GM12891 (cell line): ENCODE results near the gene HNRNPA1.

Source experiments
- DNase-seq: peaks from one replicate; pipeline ENCODE4 v3.0.0; 2011; ENCODE audit warnings: low spot score; ENCODE audit not compliant: insufficient read length
- FAIRE-seq: peaks from 2 replicates; lab custom pipeline; 2011; peaks lifted over from hg19 to GRCh38; lab: Jason Lieb, UNC
- PAX5 ChIP-seq: IDR thresholded peaks from 2 replicates; pipeline ENCODE4 v1.6.1; 2011; ENCODE audit warnings: low read length, moderate library complexity, mild to moderate bottlenecking; ENCODE audit not compliant: insufficient read depth, severe bottlenecking
- POLR2A ChIP-seq: IDR thresholded peaks from 2 replicates; pipeline ENCODE4 v1.6.1; 2011; ENCODE audit warnings: low read depth, low read length, control low read depth
- POLR2AphosphoS5 ChIP-seq: IDR thresholded peaks from 2 replicates; pipeline ENCODE4 v1.6.1; 2011; ENCODE audit warnings: low read depth, low read length, control low read depth
- POU2F2 ChIP-seq: IDR thresholded peaks from 2 replicates; pipeline ENCODE4 v1.6.1; 2011; ENCODE audit warnings: low read depth, mild to moderate bottlenecking, control low read depth, low read length, moderate library complexity
- SPI1 ChIP-seq: IDR thresholded peaks from 2 replicates; pipeline ENCODE4 v1.6.1; 2011; ENCODE audit warnings: low read depth, low read length, control low read depth
- TAF1 ChIP-seq: IDR thresholded peaks from 2 replicates; pipeline ENCODE4 v1.6.1; 2011; ENCODE audit warnings: low read depth, low read length, control low read depth

HNRNPA1 gene

GRCh38 chr12:54296393-54297099 lies 16.0 kb downstream of the HNRNPA1 start:
- FAIRE-seq (no peak), DNase-seq (no peak)
- TF ChIP-seq TAF1: no peak
- no peak for TF ChIP-seq PAX5
- no peak for TF ChIP-seq SPI1
- TF ChIP-seq POLR2AphosphoS5: no peak
- no peak for TF ChIP-seq POLR2A
- no peak for TF ChIP-seq POU2F2

- TF ChIP-seq POLR2A (no peak), PAX5 (no peak), TAF1 (no peak), POLR2AphosphoS5 (no peak), POU2F2 (no peak), SPI1 (no peak)
- DNase-seq: no peak
- FAIRE-seq: no peak
These were observed 18.4 kb downstream of the HNRNPA1 start for GRCh38 chr12:54298904-54299303.

GRCh38 chr12:54299515-54300224 lies 19.1 kb downstream of the HNRNPA1 start:
- TF ChIP-seq POLR2AphosphoS5 (no peak), POLR2A (no peak), POU2F2 (no peak)
- FAIRE-seq (no peak), DNase-seq (no peak)

GRCh38 chr12:54300225-54300731 lies 19.8 kb downstream of the HNRNPA1 start:
- TF ChIP-seq PAX5 (no peak), TAF1 (no peak), SPI1 (no peak), POLR2A (no peak), POLR2AphosphoS5 (no peak), POU2F2 (no peak)
- no peak for DNase-seq
- FAIRE-seq: no peak

- no peak for FAIRE-seq
- TF ChIP-seq SPI1 (no peak), POLR2A (no peak), TAF1 (no peak), PAX5 (no peak), POU2F2 (no peak), POLR2AphosphoS5 (no peak)
- peak; percentile 32 for DNase-seq
These were observed 20.4 kb downstream of the HNRNPA1 start, which contains the start of gene NFE2 for GRCh38 chr12:54300732-54301427. TSS of gene NFE2 (minus strand) at chr12:54301015. CDS start at chr12:54295248, 5,767 bp downstream.

GRCh38 chr12:54301428-54302048 lies 21.0 kb downstream of the HNRNPA1 start:
- no peak for FAIRE-seq
- TF ChIP-seq TAF1 (no peak), POLR2AphosphoS5 (no peak), POU2F2 (no peak), SPI1 (no peak), PAX5 (no peak), POLR2A (no peak)

GRCh38 chr12:54303640-54304039 lies 23.1 kb downstream of the HNRNPA1 start:
- TF ChIP-seq POU2F2 (no peak), POLR2A (no peak), POLR2AphosphoS5 (no peak), PAX5 (no peak), TAF1 (no peak), SPI1 (no peak)
- no peak for DNase-seq
- FAIRE-seq: no peak

More at GRCh38 chr12:54301428-54302048, 21.0 kb downstream of the HNRNPA1 start:
- no peak for DNase-seq

- FAIRE-seq (no peak), DNase-seq (no peak)
- TF ChIP-seq POLR2A (no peak), SPI1 (no peak), TAF1 (no peak), PAX5 (no peak), POLR2AphosphoS5 (no peak), POU2F2 (no peak)
These were observed 23.8 kb downstream of the HNRNPA1 start for GRCh38 chr12:54304187-54304810.
